Mucosa of rectum (tissue), 2 donors: Measurements from ENCODE around the gene CMTM8.

ENCODE experiments used
- H3K27ac ChIP-seq, 2 donors: one replicate each; pipeline ENCODE4 v1.7.0; 2013; ENCODE audit warnings: inconsistent platforms in 2 of 2, low read depth in 2 of 2, low read length in 2 of 2
- H3K27me3 ChIP-seq, 2 donors: one replicate each; pipeline ENCODE4 v1.7.0; 2013; ENCODE audit warnings: low read length in 2 of 2; ENCODE audit not compliant: control insufficient read depth in 2 of 2, insufficient read depth in 2 of 2
- H3K36me3 ChIP-seq, 2 donors: one replicate each; pipeline ENCODE4 v1.7.0; 2013; ENCODE audit warnings: low read length in 2 of 2; ENCODE audit not compliant: control insufficient read depth in 2 of 2, insufficient read depth in 2 of 2
- H3K4me1 ChIP-seq, 2 donors: one replicate each; pipeline ENCODE4 v1.7.0; 2013; ENCODE audit warnings: low read length in 2 of 2, mild to moderate bottlenecking in 1 of 2; ENCODE audit not compliant: control insufficient read depth in 2 of 2, insufficient read depth in 2 of 2
- H3K4me3 ChIP-seq, 2 donors: one replicate each; pipeline ENCODE4 v1.7.0; 2013; ENCODE audit warnings: low read length in 2 of 2
- H3K9ac ChIP-seq, 2 donors: one replicate each; pipeline ENCODE4 v1.7.0; 2013; ENCODE audit warnings: low read length in 2 of 2, low read depth in 1 of 2, mild to moderate bottlenecking in 1 of 2
- H3K9me3 ChIP-seq, 2 donors: one replicate each; pipeline ENCODE4 v1.7.0; 2013; ENCODE audit warnings: low read length in 2 of 2; ENCODE audit not compliant: control insufficient read depth in 2 of 2
- donor health status: healthy.
- donor health status: Normal muscosa, but diverticular disease.

CMTM8 gene

DNA sequence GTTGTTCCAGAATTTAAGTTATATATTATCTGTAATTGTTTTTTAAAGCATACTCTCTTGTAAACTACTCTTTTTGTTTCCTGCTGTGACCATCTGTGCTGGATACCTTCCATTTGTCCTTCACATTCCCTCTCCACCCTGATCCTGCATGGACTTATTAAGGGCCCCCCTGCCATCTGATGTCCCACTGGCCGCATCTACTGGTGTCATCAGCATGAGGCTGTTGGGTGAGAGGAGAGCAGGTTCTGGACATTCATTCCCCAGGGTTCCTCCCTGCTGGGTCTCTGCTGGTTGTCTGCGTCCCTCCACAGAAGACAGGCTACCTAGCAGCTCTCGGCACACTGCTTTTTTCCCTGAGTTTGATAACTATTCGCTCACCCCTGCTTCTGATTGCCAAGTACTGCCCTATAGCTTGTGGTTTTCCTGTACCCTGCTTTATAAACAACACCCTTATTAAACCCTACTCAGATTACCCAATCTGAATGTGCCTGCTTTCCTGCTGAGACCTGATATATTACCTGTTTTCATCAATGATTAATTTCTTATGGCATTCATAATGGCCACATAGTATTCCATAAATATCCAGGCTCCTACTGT, 7.7 kb downstream of the CMTM8 start:
- H3K27me3 ChIP-seq, result no peaks in the 10 kb centered on the region
- H3K4me1 ChIP-seq, result no peaks in the 10 kb centered on the region
- no peaks in the 10 kb centered on the region for H3K9me3 ChIP-seq
- no peaks in the 10 kb centered on the region for H3K36me3 ChIP-seq
- no peak overlapping the region for H3K9ac ChIP-seq
- no peak overlapping the region for H3K27ac ChIP-seq
- no peak overlapping the region for H3K4me3 ChIP-seq

DNA sequence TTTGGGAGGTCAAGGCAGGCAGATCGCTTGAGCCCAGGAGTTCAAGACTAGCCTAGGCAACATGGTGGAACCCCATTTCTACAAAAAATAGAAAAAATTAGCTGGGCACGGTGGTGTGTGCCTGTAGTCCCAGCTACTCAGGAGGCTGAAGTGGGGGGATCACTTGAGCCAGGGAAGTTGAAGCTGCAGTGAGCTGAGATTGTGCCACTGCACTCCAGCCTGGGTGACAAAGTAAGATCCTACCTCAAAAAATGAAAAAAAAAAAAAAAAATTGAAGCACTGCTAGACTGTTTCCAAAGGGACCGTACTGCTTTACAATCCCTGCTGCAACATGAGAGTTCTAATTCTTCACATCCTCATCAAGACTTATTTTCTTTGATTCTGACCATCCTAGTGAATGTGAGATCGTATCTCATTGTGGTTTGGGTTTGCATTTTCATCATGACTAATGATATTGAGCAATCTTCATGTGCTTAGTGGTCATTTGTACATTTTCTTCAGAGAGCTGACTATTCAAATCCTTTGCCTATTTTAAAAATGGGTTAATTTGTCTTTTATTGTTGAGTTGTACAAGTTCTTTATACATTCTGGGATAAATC, 10.8 kb downstream of the CMTM8 start:
- Histone ChIP-seq H3K4me1 (no peaks in the 10 kb centered on the region), H3K27me3 (no peaks in the 10 kb centered on the region), H3K4me3 (no peak overlapping the region), H3K36me3 (no peaks in the 10 kb centered on the region), H3K9ac (no peak overlapping the region), H3K27ac (no peak overlapping the region), H3K9me3 (no peaks in the 10 kb centered on the region)

DNA sequence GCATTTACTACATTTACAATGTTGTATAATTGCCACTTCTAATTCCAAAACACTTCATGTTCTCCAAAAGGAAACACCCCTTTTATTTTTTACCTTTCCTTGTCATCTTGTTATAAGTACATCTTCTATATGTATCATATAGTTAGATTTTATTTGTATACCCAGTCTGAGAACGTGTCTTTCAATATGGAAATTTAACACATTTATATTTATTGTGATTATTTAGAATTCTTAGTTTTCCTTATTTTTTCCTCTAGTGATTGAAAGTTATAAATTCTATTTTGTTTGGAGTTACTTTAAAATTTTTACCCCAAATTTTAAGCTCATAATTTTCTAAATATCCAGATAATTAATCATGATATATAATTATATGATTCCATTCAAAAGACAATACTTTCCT, 15.8 kb downstream of the CMTM8 start:
- no peak overlapping the region for H3K9ac ChIP-seq
- no peaks in the 10 kb centered on the region for H3K27me3 ChIP-seq
- no peaks in the 10 kb centered on the region for H3K36me3 ChIP-seq
- H3K27ac ChIP-seq, result no peak overlapping the region
- no peaks in the 10 kb centered on the region for H3K9me3 ChIP-seq
- no peaks in the 10 kb centered on the region for H3K4me1 ChIP-seq
- no peak overlapping the region for H3K4me3 ChIP-seq

GRCh38 chr3:32255345-32255744, 16.9 kb downstream of the CMTM8 start:
- Histone ChIP-seq H3K4me3 (no peak overlapping the region), H3K9ac (no peak overlapping the region), H3K9me3 (no peaks in the 10 kb centered on the region), H3K27ac (no peak overlapping the region), H3K27me3 (no peaks in the 10 kb centered on the region), H3K4me1 (no peaks in the 10 kb centered on the region), H3K36me3 (no peaks in the 10 kb centered on the region)

- Histone ChIP-seq H3K27me3 (no peaks in the 10 kb centered on the region), H3K27ac (no peak overlapping the region), H3K9ac (no peak overlapping the region), H3K4me1 (no peaks in the 10 kb centered on the region), H3K4me3 (no peak overlapping the region), H3K36me3 (no peaks in the 10 kb centered on the region), H3K9me3 (no peaks in the 10 kb centered on the region)
These were observed 17.7 kb downstream of the CMTM8 start for GRCh38 chr3:32256206-32256605.

GRCh38 chr3:32257042-32257441, 18.6 kb downstream of the CMTM8 start:
- H3K27ac ChIP-seq, result no peak overlapping the region
- no peaks in the 10 kb centered on the region for H3K36me3 ChIP-seq
- no peaks in the 10 kb centered on the region for H3K4me1 ChIP-seq
- H3K4me3 ChIP-seq, result no peak overlapping the region
- H3K27me3 ChIP-seq, result no peaks in the 10 kb centered on the region
- H3K9ac ChIP-seq, result no peak overlapping the region
- no peaks in the 10 kb centered on the region for H3K9me3 ChIP-seq

GRCh38 chr3:32257641-32258438, 19.4 kb downstream of the CMTM8 start:
- Histone ChIP-seq H3K4me3 (no peak overlapping the region), H3K9ac (no peak overlapping the region), H3K27me3 (no peaks in the 10 kb centered on the region), H3K9me3 (no peaks in the 10 kb centered on the region), H3K36me3 (no peaks in the 10 kb centered on the region), H3K27ac (no peak overlapping the region), H3K4me1 (no peaks in the 10 kb centered on the region)

DNA sequence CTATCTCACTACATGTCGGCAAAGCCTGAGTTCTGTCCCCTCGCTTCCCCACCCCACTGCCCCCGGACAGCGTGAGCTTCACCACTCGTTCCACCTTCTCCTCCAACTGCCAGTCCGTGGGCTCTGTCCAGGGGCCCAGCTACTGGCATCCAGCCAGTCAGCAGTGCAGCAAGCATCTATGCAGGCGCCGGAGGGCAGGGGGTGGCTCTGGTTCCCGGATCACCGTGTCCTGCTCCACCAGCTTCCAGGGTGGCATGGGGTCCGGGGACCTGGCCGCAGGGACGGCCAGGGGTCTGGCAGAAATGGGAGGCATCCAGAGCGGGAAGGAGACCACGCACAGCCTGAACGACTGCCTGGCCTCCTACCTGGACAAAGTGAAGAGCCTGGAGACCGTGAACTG, 20.4 kb downstream of the CMTM8 start:
- Histone ChIP-seq H3K9me3 (no peaks in the 10 kb centered on the region), H3K36me3 (no peaks in the 10 kb centered on the region), H3K27ac (no peak overlapping the region), H3K4me3 (no peak overlapping the region), H3K4me1 (no peaks in the 10 kb centered on the region), H3K27me3 (no peaks in the 10 kb centered on the region), H3K9ac (no peak overlapping the region)

DNA sequence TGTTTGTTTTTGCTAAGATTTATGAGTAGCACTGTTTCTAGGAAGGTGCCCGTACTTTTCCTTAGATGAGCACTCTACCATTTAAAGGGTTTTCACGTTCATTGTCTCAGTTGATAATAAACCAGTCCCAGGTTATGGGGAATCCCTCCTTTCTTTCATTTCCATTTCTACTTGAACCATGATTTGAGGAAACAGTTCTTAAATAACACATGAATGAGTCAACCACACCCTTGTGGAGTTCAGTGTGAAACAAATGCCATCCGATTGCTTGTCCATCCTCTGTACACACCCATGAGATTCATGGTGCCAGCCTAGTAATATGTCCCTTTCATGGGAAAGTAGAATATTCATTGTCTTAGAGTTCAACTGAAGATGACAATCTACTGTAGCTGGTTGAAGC, 23.1 kb downstream of the CMTM8 start:
- no peaks in the 10 kb centered on the region for H3K9me3 ChIP-seq
- H3K27me3 ChIP-seq, result no peaks in the 10 kb centered on the region
- H3K9ac ChIP-seq, result no peak overlapping the region
- H3K27ac ChIP-seq, result no peak overlapping the region
- no peaks in the 10 kb centered on the region for H3K36me3 ChIP-seq
- no peaks in the 10 kb centered on the region for H3K4me1 ChIP-seq
- H3K4me3 ChIP-seq, result no peak overlapping the region

DNA sequence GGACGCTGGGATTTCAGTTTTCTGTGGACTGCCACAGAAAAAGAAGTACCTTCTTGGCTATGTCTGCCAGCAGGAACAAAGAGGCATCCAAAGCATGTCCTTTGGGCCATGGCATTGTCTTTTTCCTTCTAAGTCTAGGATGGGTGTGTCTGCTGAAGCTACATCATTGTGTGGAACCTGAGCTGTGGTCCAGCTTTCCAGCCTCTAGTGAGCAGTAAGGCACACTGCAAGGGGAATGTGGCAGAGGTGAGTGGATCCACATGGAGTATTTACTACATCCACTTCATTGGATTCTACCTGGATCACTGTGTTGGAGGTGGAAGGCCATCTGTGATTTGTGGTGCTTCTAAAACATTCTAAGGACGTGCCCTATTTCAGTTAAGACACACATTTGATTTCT, 23.7 kb downstream of the CMTM8 start:
- Histone ChIP-seq H3K4me1 (no peaks in the 10 kb centered on the region), H3K36me3 (no peaks in the 10 kb centered on the region), H3K27me3 (no peaks in the 10 kb centered on the region), H3K4me3 (no peak overlapping the region), H3K9me3 (no peaks in the 10 kb centered on the region), H3K27ac (no peak overlapping the region), H3K9ac (no peak overlapping the region)
